HEK293 (cell line): Measurements from ENCODE around the gene IKZF4.

ENCODE experiments used
- GLIS2 ChIP-seq: fragments of 450-650 bp; formaldehyde crosslinking; IDR thresholded peaks from 2 replicates; pipeline ENCODE4 v1.5.1; 2016; ENCODE audit warnings: missing biosample characterization, missing genetic modification characterization
- INSM2 ChIP-seq: fragments of 450-650 bp; formaldehyde crosslinking; IDR thresholded peaks from 2 replicates; pipeline ENCODE4 v1.5.1; 2016; ENCODE audit warnings: missing biosample characterization, missing genetic modification characterization
- KLF16 ChIP-seq: fragments of 450-650 bp; formaldehyde crosslinking; IDR thresholded peaks from 2 replicates; pipeline ENCODE4 v1.5.1; 2017; ENCODE audit warnings: missing biosample characterization, missing genetic modification characterization
- KLF8 ChIP-seq: fragments of 450-650 bp; formaldehyde crosslinking; IDR thresholded peaks from 2 replicates; pipeline ENCODE4 v1.5.1; 2016; ENCODE audit warnings: missing biosample characterization, missing genetic modification characterization
- MZF1 ChIP-seq: fragments of 450-650 bp; formaldehyde crosslinking; IDR thresholded peaks from 2 replicates; pipeline ENCODE4 v1.5.1; 2017; ENCODE audit warnings: missing biosample characterization, missing genetic modification characterization, borderline replicate concordance
- OSR2 ChIP-seq: fragments of 450-650 bp; formaldehyde crosslinking; IDR thresholded peaks from 2 replicates; pipeline ENCODE4 v1.5.1; 2016; ENCODE audit warnings: missing biosample characterization, missing genetic modification characterization
- SETDB1 ChIP-seq: IDR thresholded peaks from one replicate; pipeline ENCODE4 v1.6.1; 2017; ENCODE audit warnings: mild to moderate bottlenecking, low read length, moderate library complexity, mixed read lengths; ENCODE audit not compliant: insufficient read length
- SP2 ChIP-seq: fragments of 450-650 bp; formaldehyde crosslinking; IDR thresholded peaks from 2 replicates; pipeline ENCODE4 v1.5.1; 2016; ENCODE audit warnings: missing biosample characterization, missing genetic modification characterization
- SP3 ChIP-seq: fragments of 450-650 bp; formaldehyde crosslinking; IDR thresholded peaks from 2 replicates; pipeline ENCODE4 v1.5.1; 2016; ENCODE audit warnings: missing biosample characterization, missing genetic modification characterization
- SP7 ChIP-seq: fragments of 450-650 bp; formaldehyde crosslinking; IDR thresholded peaks from 2 replicates; pipeline ENCODE4 v1.5.1; 2016; ENCODE audit warnings: missing biosample characterization, missing genetic modification characterization
- TCF7L2 ChIP-seq: IDR thresholded peaks from 2 replicates; pipeline ENCODE4 v1.6.1; 2011; ENCODE audit warnings: low read depth, mild to moderate bottlenecking, inconsistent platforms, low read length, moderate library complexity, borderline replicate concordance
- ZBTB26 ChIP-seq: fragments of 450-650 bp; formaldehyde crosslinking; optimal IDR thresholded peaks from 2 replicates; pipeline ENCODE3; 2016; ENCODE audit warnings: missing biosample characterization, mild to moderate bottlenecking, missing genetic modification characterization
- ZNF132 ChIP-seq: fragments of 450-650 bp; formaldehyde crosslinking; IDR thresholded peaks from 2 replicates; pipeline ENCODE4 v1.5.1; 2017; ENCODE audit warnings: missing biosample characterization, missing genetic modification characterization, borderline replicate concordance
- ZNF133 ChIP-seq: fragments of 450-650 bp; formaldehyde crosslinking; IDR thresholded peaks from 2 replicates; pipeline ENCODE4 v1.5.1; 2016; ENCODE audit warnings: missing biosample characterization, missing genetic modification characterization
- ZNF155 ChIP-seq: fragments of 450-650 bp; formaldehyde crosslinking; IDR thresholded peaks from 2 replicates; pipeline ENCODE4 v1.5.1; 2016; ENCODE audit warnings: missing biosample characterization, missing genetic modification characterization
- ZNF157 ChIP-seq: fragments of 450-650 bp; formaldehyde crosslinking; IDR thresholded peaks from 2 replicates; pipeline ENCODE4 v1.5.1; 2016; ENCODE audit warnings: missing biosample characterization, missing genetic modification characterization
- ZNF202 ChIP-seq: fragments of 450-650 bp; formaldehyde crosslinking; IDR thresholded peaks from 2 replicates; pipeline ENCODE4 v1.5.1; 2016; ENCODE audit warnings: missing biosample characterization, missing genetic modification characterization, borderline replicate concordance
- ZNF280C ChIP-seq: fragments of 450-650 bp; formaldehyde crosslinking; IDR thresholded peaks from 2 replicates; pipeline ENCODE4 v1.5.1; 2016; ENCODE audit warnings: missing biosample characterization, missing genetic modification characterization
- ZNF350 ChIP-seq: fragments of 450-650 bp; formaldehyde crosslinking; IDR thresholded peaks from 2 replicates; pipeline ENCODE4 v1.5.0; 2017; ENCODE audit warnings: missing biosample characterization, mild to moderate bottlenecking, missing genetic modification characterization
- ZNF423 ChIP-seq: fragments of 450-650 bp; formaldehyde crosslinking; IDR thresholded peaks from 2 replicates; pipeline ENCODE4 v1.5.1; 2016; ENCODE audit warnings: missing biosample characterization, missing genetic modification characterization
- ZNF426 ChIP-seq: fragments of 450-650 bp; formaldehyde crosslinking; IDR thresholded peaks from 2 replicates; pipeline ENCODE4 v1.5.1; 2017; ENCODE audit warnings: missing biosample characterization, missing genetic modification characterization, mild to moderate bottlenecking, inconsistent platforms, moderate library complexity
- ZNF501 ChIP-seq: fragments of 450-650 bp; formaldehyde crosslinking; IDR thresholded peaks from 2 replicates; pipeline ENCODE4 v1.5.1; 2016; ENCODE audit warnings: missing biosample characterization, missing genetic modification characterization
- ZNF555 ChIP-seq: fragments of 450-650 bp; formaldehyde crosslinking; conservative IDR thresholded peaks from 2 replicates; pipeline ENCODE4 v1.5.1; 2017; ENCODE audit warnings: missing biosample characterization, mild to moderate bottlenecking, missing genetic modification characterization, inconsistent platforms
- ZNF561 ChIP-seq: fragments of 450-650 bp; IDR thresholded peaks from 2 replicates; pipeline ENCODE4 v1.5.1; 2018; ENCODE audit warnings: missing biosample characterization, missing genetic modification characterization, borderline replicate concordance
- ZNF600 ChIP-seq: fragments of 450-650 bp; formaldehyde crosslinking; IDR thresholded peaks from 2 replicates; pipeline ENCODE4 v1.5.1; 2016; ENCODE audit warnings: missing biosample characterization, missing genetic modification characterization
- ZNF629 ChIP-seq: fragments of 450-650 bp; formaldehyde crosslinking; IDR thresholded peaks from 2 replicates; pipeline ENCODE4 v1.5.1; 2017; ENCODE audit warnings: missing biosample characterization, missing genetic modification characterization
- ZNF660 ChIP-seq: fragments of 450-650 bp; IDR thresholded peaks from 2 replicates; pipeline ENCODE4 v1.5.1; 2018; ENCODE audit warnings: missing biosample characterization, mild to moderate bottlenecking, missing genetic modification characterization
- ZNF664 ChIP-seq: fragments of 450-650 bp; formaldehyde crosslinking; IDR thresholded peaks from 2 replicates; pipeline ENCODE4 v1.5.1; 2016; ENCODE audit warnings: missing biosample characterization, missing genetic modification characterization
- ZNF707 ChIP-seq: fragments of 450-650 bp; formaldehyde crosslinking; IDR thresholded peaks from 2 replicates; pipeline ENCODE4 v1.5.1; 2016; ENCODE audit warnings: missing biosample characterization, missing genetic modification characterization
- ZNF768 ChIP-seq: fragments of 450-650 bp; formaldehyde crosslinking; IDR thresholded peaks from 2 replicates; pipeline ENCODE4 v1.5.1; 2018; ENCODE audit warnings: missing biosample characterization, mild to moderate bottlenecking, missing genetic modification characterization
- ZNF776 ChIP-seq: fragments of 450-650 bp; formaldehyde crosslinking; IDR thresholded peaks from 2 replicates; pipeline ENCODE4 v1.5.0; 2017; ENCODE audit warnings: missing biosample characterization, missing genetic modification characterization, borderline replicate concordance
- TF ChIP-seq, protein P1 (sequence below): fragments of 450-650 bp; formaldehyde crosslinking; IDR thresholded peaks from 2 replicates; pipeline ENCODE4 v1.5.1; 2016; ENCODE audit warnings: missing biosample characterization, missing genetic modification characterization
- TF ChIP-seq, protein P2 (sequence below): fragments of 450-650 bp; formaldehyde crosslinking; IDR thresholded peaks from 2 replicates; pipeline ENCODE4 v1.5.1; 2016; ENCODE audit warnings: missing biosample characterization, missing genetic modification characterization

IKZF4 gene

DNA sequence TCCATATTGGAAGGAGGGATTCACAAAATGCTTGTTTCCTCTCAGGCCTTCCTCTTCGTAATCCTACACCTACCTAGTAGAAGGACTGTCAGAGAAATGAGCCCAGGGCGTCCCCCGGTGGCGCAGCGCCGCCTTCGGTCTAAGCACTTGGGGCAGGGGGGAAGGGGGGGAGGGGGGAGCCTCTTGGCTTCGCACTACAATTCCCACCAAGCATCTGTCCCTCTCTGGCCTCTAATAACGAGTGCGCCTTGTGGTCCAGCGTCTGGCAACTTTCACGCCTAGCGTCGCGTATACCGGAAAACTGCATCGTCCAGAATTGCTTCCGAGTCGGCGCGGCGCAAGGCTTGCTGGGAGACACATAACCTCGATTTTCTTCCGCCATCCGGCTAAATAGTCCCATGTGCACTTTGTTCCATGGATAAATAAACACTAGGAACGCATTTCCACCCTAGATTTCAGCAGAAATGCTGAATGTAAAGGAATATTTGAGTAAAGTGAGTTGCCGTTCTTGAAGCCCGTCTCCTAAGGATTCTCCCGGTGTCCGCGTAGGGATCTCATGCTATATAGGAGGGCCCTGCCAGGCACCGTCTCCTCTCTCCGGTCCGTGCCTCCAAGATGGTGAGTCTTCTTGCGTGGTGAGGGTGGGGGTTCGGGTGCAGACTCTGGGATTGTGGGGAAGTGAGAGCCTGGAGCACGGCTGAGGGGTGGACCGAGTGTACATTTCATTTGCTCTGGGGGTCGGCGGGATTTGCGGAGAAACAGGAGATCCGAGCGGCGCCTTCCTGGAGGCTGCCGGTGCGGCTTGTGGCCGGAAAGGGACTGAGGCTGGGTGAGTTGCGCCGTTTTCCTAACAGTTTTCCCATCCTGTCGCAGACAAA lies 20.9 kb downstream of the IKZF4 start, which contains the start of gene RPS26 (continued):
- no peak for TF ChIP-seq ZNF202 (tag by site-specific recombination)
- TF ChIP-seq SETDB1 = peak; percentile 16
- TF ChIP-seq ZNF660 (tag by site-specific recombination) = peak; percentile 83
- no peak; the same call in 1 of the 2 replicates for TF ChIP-seq MZF1 (tag by site-specific recombination)
- peak; percentile 97 for TF ChIP-seq SP7 (tag by site-specific recombination)
- TF ChIP-seq ZNF350 (tag by site-specific recombination) = no peak
- peak; percentile 94 for TF ChIP-seq KLF16 (tag by site-specific recombination)
- TF ChIP-seq ZNF600 (tag by site-specific recombination) = peak; percentile 66; the same call in 1 of the 2 replicates
- TF ChIP-seq ZNF768 (tag by site-specific recombination) = no peak
- no peak for TF ChIP-seq ZNF155 (tag by site-specific recombination)
- TF ChIP-seq ZNF423 (tag by site-specific recombination) = no peak
- TF ChIP-seq SP3 = peak; percentile 97
- TF ChIP-seq KLF8 = peak; percentile 97
- TF ChIP-seq ZNF132 (tag by site-specific recombination) = no peak
- TF ChIP-seq ZNF133 = no peak
- TF ChIP-seq TCF7L2 = no peak
- TF ChIP-seq ZBTB26 = peak; percentile 44
- 0 out of 2 replicates have a peak, but pooled peaks have one; percentile 8 for TF ChIP-seq ZNF426 (tag by site-specific recombination)
- TF ChIP-seq ZNF157 (tag by site-specific recombination) = 0 out of 2 replicates have a peak, but pooled peaks have one; percentile 47
- no peak for TF ChIP-seq ZNF280C (tag by site-specific recombination)
- TF ChIP-seq, protein P1, sequence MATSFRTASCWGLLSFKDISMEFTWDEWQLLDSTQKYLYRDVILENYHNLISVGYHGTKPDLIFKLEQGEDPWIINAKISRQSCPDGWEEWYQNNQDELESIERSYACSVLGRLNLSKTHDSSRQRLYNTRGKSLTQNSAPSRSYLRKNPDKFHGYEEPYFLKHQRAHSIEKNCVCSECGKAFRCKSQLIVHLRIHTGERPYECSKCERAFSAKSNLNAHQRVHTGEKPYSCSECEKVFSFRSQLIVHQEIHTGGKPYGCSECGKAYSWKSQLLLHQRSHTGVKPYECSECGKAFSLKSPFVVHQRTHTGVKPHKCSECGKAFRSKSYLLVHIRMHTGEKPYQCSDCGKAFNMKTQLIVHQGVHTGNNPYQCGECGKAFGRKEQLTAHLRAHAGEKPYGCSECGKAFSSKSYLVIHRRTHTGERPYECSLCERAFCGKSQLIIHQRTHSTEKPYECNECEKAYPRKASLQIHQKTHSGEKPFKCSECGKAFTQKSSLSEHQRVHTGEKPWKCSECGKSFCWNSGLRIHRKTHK (tag by site-specific recombination) = no peak
- TF ChIP-seq, protein P2, sequence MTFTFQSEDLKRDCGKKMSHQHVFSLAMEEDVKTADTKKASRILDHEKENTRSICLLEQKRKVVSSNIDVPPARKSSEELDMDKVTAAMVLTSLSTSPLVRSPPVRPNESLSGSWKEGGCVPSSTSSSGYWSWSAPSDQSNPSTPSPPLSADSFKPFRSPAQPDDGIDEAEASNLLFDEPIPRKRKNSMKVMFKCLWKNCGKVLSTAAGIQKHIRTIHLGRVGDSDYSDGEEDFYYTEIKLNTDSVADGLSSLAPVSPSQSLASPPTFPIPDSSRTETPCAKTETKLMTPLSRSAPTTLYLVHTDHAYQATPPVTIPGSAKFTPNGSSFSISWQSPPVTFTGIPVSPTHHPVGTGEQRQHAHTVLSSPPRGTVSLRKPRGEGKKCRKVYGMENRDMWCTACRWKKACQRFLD (tag by site-specific recombination) = no peak
- TF ChIP-seq ZNF561 (tag by site-specific recombination) = peak; percentile 99
- no peak for TF ChIP-seq ZNF555 (tag by site-specific recombination)
- TF ChIP-seq ZNF664 = peak; percentile 66; the same call in 1 of the 2 replicates
- peak; percentile 40; the same call in 1 of the 2 replicates for TF ChIP-seq OSR2 (tag by site-specific recombination)
- TF ChIP-seq ZNF629 (tag by site-specific recombination) = peak; percentile 95
- TF ChIP-seq ZNF776 = no peak
- TF ChIP-seq ZNF501 (tag by site-specific recombination) = peak; percentile 99
- TF ChIP-seq ZNF707 = no peak
- TF ChIP-seq GLIS2 (tag by site-specific recombination) = peak; percentile 65
- TF ChIP-seq SP2 (tag by site-specific recombination) = peak; percentile 90
- TF ChIP-seq INSM2 (tag by site-specific recombination) = peak; percentile 93
